ENCODE results near the gene FCRL5. TPM values are rescaled to one million over a fixed set of nuclear protein-coding genes. Genes with fewer than 3 reads are reported as not detected.

The FCRL5 gene
- not detected in 2 replicates for total RNA-seq

GRCh38 chr1:157551694-157552693, at the start of gene FCRL5:
Gene FCRL5 (minus strand): TSS chr1:157552515. CDS start chr1:157552362, 153 bp downstream.

GRCh38 chr1:157597959-157598667, 45.8 kb upstream of the FCRL5 start, which contains the start of gene FCRL4:
Gene FCRL4 (minus strand): TSS chr1:157598085. CDS start chr1:157597944, 141 bp downstream.

Other genes starting within 250 kb of the FCRL5 start
- gene FCRL4, start 45.6 kb upstream of the FCRL5 start, total RNA-seq: not detected in 2 replicates
- not detected in 2 replicates for gene FCRL3, start 148.3 kb upstream of the FCRL5 start, total RNA-seq
- not detected in 2 replicates for gene FCRL2, start 224.6 kb upstream of the FCRL5 start, total RNA-seq

Data from uterine smooth muscle cell (primary cell).